H1 (cell line): ENCODE results near the gene CSF3R.

ENCODE experiments used
- EGR1 ChIP-seq: IDR thresholded peaks from 2 replicates; pipeline ENCODE4 v1.6.1; 2011; ENCODE audit warnings: low read depth, low read length, borderline replicate concordance
- EZH2 ChIP-seq: fragments of 200-600 bp; sonication (generic); IDR thresholded peaks from 2 replicates; pipeline ENCODE4 v1.7.1; 2012; ENCODE audit warnings: low read depth, mild to moderate bottlenecking, moderate library complexity, low read length, inconsistent platforms; ENCODE audit not compliant: severe bottlenecking
- KDM1A ChIP-seq: fragments of 200-600, 300-600 bp; sonication (generic); IDR thresholded peaks from 2 replicates; pipeline ENCODE4 v1.7.1; 2016; ENCODE audit warnings: mild to moderate bottlenecking, low read length, borderline replicate concordance
- NANOG ChIP-seq: IDR thresholded peaks from 2 replicates; pipeline ENCODE4 v1.6.1; 2011; ENCODE audit warnings: low read length, low read depth, mild to moderate bottlenecking, inconsistent platforms; ENCODE audit not compliant: insufficient read depth, poor library complexity, severe bottlenecking
- PHF8 ChIP-seq: fragments of 200-600 bp; sonication (generic); conservative IDR thresholded peaks from 2 replicates; pipeline ENCODE4 v1.7.1; 2012; ENCODE audit warnings: low read depth, mild to moderate bottlenecking, inconsistent platforms, low read length, moderate library complexity
- POLR2A ChIP-seq, 2 experiments: IDR thresholded peaks; 1 replicate in 1 of 2; 2 replicates in 1 of 2; pipeline ENCODE4 v1.6.1; 2011; ENCODE audit warnings: low read depth in 2 of 2, low read length in 2 of 2, mild to moderate bottlenecking in 2 of 2; ENCODE audit errors: control extremely low read depth in 1 of 2
- POLR2AphosphoS5 ChIP-seq: IDR thresholded peaks from 2 replicates; pipeline ENCODE4 v1.6.1; 2011; ENCODE audit warnings: low read depth, low read length
- RBBP5 ChIP-seq: IDR thresholded peaks from 2 replicates; pipeline ENCODE4 v1.7.1; 2012; ENCODE audit warnings: low read depth, mild to moderate bottlenecking, inconsistent platforms, low read length, moderate library complexity, borderline replicate concordance
- SP1 ChIP-seq: IDR thresholded peaks from 2 replicates; pipeline ENCODE4 v1.6.1; 2011; ENCODE audit warnings: low read depth, low read length
- SUZ12 ChIP-seq: fragments of 200-600 bp; sonication (generic); IDR thresholded peaks from 2 replicates; pipeline ENCODE4 v1.6.1; 2012; ENCODE audit warnings: mild to moderate bottlenecking, inconsistent platforms, low read length, moderate library complexity, mixed read lengths
- TF ChIP-seq, protein P1 (sequence below), 3 experiments: IDR thresholded peaks; 1 replicate in 2 of 3; 2 replicates in 1 of 3; pipeline versions ENCODE4 v1.5.1 to v1.6.1; 2011; ENCODE audit warnings: low read length in 3 of 3, mild to moderate bottlenecking in 3 of 3, inconsistent platforms in 2 of 3, low read depth in 1 of 3, moderate library complexity in 1 of 3; ENCODE audit not compliant: insufficient read depth in 1 of 3; ENCODE audit errors: control extremely low read depth in 1 of 3

DNA sequence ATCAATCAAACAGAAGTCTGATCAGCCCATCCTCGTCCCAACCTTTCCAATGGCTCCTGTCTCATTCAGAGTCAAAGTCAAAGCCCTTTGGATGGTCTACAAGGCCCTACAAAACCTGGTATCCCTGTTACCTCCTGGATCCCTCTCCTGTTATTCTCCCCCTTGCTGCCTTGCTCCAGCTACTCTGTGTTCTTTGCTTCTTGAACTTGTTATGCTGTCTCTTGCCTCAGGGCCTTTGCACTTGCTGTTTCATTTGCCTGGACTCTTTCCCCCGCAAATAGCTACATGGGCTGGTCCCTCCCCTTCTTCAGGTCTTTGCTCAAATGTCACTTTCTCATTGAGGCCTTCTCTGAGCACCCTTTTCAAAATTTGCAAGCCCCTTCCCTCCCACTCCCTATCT is 1.4 kb upstream of the CSF3R start:
- TF ChIP-seq NANOG (no peak), POLR2AphosphoS5 (no peak), KDM1A (no peak), POLR2A (IDR thresholded peaks at IDR 0.05; ENCODE audit: control extremely low read depth in 1 of 2, low read depth in 2 of 2, low read length in 2 of 2) (no peak), SP1 (no peak), EZH2 (no peak), PHF8 (no peak), EGR1 (no peak), RBBP5 (no peak), SUZ12 (no peak)
- TF ChIP-seq, protein P1, sequence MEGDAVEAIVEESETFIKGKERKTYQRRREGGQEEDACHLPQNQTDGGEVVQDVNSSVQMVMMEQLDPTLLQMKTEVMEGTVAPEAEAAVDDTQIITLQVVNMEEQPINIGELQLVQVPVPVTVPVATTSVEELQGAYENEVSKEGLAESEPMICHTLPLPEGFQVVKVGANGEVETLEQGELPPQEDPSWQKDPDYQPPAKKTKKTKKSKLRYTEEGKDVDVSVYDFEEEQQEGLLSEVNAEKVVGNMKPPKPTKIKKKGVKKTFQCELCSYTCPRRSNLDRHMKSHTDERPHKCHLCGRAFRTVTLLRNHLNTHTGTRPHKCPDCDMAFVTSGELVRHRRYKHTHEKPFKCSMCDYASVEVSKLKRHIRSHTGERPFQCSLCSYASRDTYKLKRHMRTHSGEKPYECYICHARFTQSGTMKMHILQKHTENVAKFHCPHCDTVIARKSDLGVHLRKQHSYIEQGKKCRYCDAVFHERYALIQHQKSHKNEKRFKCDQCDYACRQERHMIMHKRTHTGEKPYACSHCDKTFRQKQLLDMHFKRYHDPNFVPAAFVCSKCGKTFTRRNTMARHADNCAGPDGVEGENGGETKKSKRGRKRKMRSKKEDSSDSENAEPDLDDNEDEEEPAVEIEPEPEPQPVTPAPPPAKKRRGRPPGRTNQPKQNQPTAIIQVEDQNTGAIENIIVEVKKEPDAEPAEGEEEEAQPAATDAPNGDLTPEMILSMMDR (IDR thresholded peaks at IDR 0.05; ENCODE audit: control extremely low read depth in 1 of 3, insufficient read depth in 1 of 3, low read depth in 1 of 3, low read length in 3 of 3), result no peak
